GM18499 (cell line): ENCODE measurements around the gene TTC34.
"Not testable (repeated sequence)": the region's sequence is repeated elsewhere in the genome, so short reads cannot be mapped to it uniquely, and the experiment has no call there.

Source experiments
- ATAC-seq: cut with Tn5 transposase; IDR thresholded peaks from one replicate; pipeline ENCODE4 v1.9.1; 2021; ENCODE audit warnings: moderate number of reproducible peaks; ENCODE audit not compliant: insufficient read depth, unreplicated experiment

TTC34 gene

GRCh38 chr1:2632051-2632430 lies 169.5 kb downstream of the TTC34 start:
- ATAC-seq, result no peak

- ATAC-seq, result no peak
These were observed 170.1 kb downstream of the TTC34 start for GRCh38 chr1:2631136-2632050.

- ATAC-seq, result no peak
These were observed 170.9 kb downstream of the TTC34 start for GRCh38 chr1:2630498-2631135.

GRCh38 chr1:2629627-2630497 lies 171.6 kb downstream of the TTC34 start:
- no peak for ATAC-seq

GRCh38 chr1:2628933-2629626 lies 172.4 kb downstream of the TTC34 start:
- no peak for ATAC-seq

- ATAC-seq, result no peak
These were observed 173.1 kb downstream of the TTC34 start for GRCh38 chr1:2628191-2628932.

GRCh38 chr1:2627746-2628145 lies 173.7 kb downstream of the TTC34 start:
- ATAC-seq, result no peak

GRCh38 chr1:2625748-2626147 lies 175.7 kb downstream of the TTC34 start:
- not testable (repeated sequence) for ATAC-seq

- ATAC-seq, result no peak
These were observed 176.2 kb downstream of the TTC34 start for GRCh38 chr1:2625311-2625710.

- ATAC-seq, result no peak
These were observed 176.7 kb downstream of the TTC34 start for GRCh38 chr1:2624735-2625300.

GRCh38 chr1:2623571-2624337 lies 177.7 kb downstream of the TTC34 start:
- no peak for ATAC-seq

GRCh38 chr1:2617971-2618470 lies 183.5 kb downstream of the TTC34 start:
- ATAC-seq, result no peak

- ATAC-seq, result no peak
These were observed 187.3 kb downstream of the TTC34 start for GRCh38 chr1:2614145-2614544.

- no peak for ATAC-seq
These were observed 188.7 kb downstream of the TTC34 start for GRCh38 chr1:2612591-2613365.

- ATAC-seq, result no peak
These were observed 189.7 kb downstream of the TTC34 start for GRCh38 chr1:2611621-2612437.

GRCh38 chr1:2611031-2611501 lies 190.4 kb downstream of the TTC34 start:
- ATAC-seq, result no peak
